K562 (cell line): ENCODE data around the gene ETV3L. TPM values are rescaled to one million over a fixed set of nuclear protein-coding genes. Genes with fewer than 3 reads are reported as not detected.

Source experiments
- ATF2 ChIP-seq: sonication (generic); formaldehyde crosslinking; IDR thresholded peaks from 2 replicates; pipeline ENCODE4 v1.8.1; 2022; ENCODE audit warnings: missing genetic modification reagents
- BRF2 ChIP-seq: IDR thresholded peaks from 3 replicates; pipeline ENCODE4 v1.6.1; 2011; ENCODE audit warnings: borderline replicate concordance, mild to moderate bottlenecking; ENCODE audit not compliant: insufficient read length, insufficient read depth
- CBX5 ChIP-seq: IDR thresholded peaks from 2 replicates; pipeline ENCODE4 v1.6.1; 2014; ENCODE audit warnings: low read depth, borderline replicate concordance
- CC2D1A ChIP-seq: fragments of 450-650 bp; IDR thresholded peaks from 2 replicates; pipeline ENCODE4 v1.6.1; 2017; ENCODE audit warnings: mild to moderate bottlenecking
- CEBPZ ChIP-seq: fragments of 150-350 bp; IDR thresholded peaks from 2 replicates; pipeline ENCODE4 v1.6.1; 2014; ENCODE audit warnings: low read depth, mild to moderate bottlenecking, low read length, borderline replicate concordance
- ELF4 ChIP-seq: fragments of 450-650 bp; formaldehyde crosslinking; IDR thresholded peaks from 2 replicates; pipeline ENCODE4 v1.4.0; 2022; ENCODE audit warnings: missing genetic modification characterization
- HMBOX1 ChIP-seq: sonication (generic); IDR thresholded peaks from 2 replicates; pipeline ENCODE4 v1.6.1; 2016
- KHSRP ChIP-seq: fragments of 450-650 bp; IDR thresholded peaks from 2 replicates; pipeline ENCODE4 v1.6.1; 2017
- L3MBTL2 ChIP-seq: fragments of 450-650 bp; IDR thresholded peaks from 2 replicates; pipeline ENCODE4 v1.6.1; 2016; ENCODE audit warnings: mild to moderate bottlenecking, moderate library complexity
- MAFG ChIP-seq: fragments of 450-650 bp; conservative IDR thresholded peaks from 2 replicates; pipeline ENCODE4 v1.6.1; 2016; ENCODE audit warnings: missing genetic modification characterization, missing compliant biosample characterization
- MCM2 ChIP-seq: fragments of 450-650 bp; IDR thresholded peaks from 2 replicates; pipeline ENCODE4 v1.6.1; 2017; ENCODE audit warnings: low read depth, mild to moderate bottlenecking
- NCOR1 ChIP-seq: fragments of 450-650 bp; IDR thresholded peaks from 2 replicates; pipeline ENCODE4 v1.6.1; 2016; ENCODE audit warnings: mild to moderate bottlenecking, moderate library complexity
- RHOXF2B ChIP-seq: fragments of 250-450 bp; sonication (Bioruptor Pico); conservative IDR thresholded peaks from 2 replicates; pipeline ENCODE4 v1.5.1; 2021
- SETDB1 ChIP-seq: IDR thresholded peaks from one replicate; pipeline ENCODE4 v1.6.1; 2012; ENCODE audit warnings: low read length, control low read depth, inconsistent platforms
- SMC3 ChIP-seq: conservative IDR thresholded peaks from 2 replicates; pipeline ENCODE4 v1.6.1; 2011; ENCODE audit warnings: low read depth, low read length, improper control_type of control experiment; ENCODE audit not compliant: insufficient read depth
- SP1 ChIP-seq: sonication (generic); formaldehyde crosslinking; IDR thresholded peaks from 2 replicates; pipeline ENCODE4 v1.8.1; 2022; ENCODE audit warnings: mild to moderate bottlenecking, missing genetic modification reagents
- SPI1 ChIP-seq: IDR thresholded peaks from 2 replicates; pipeline ENCODE4 v1.6.1; 2011; ENCODE audit warnings: low read depth, low read length, control low read depth, borderline replicate concordance
- TCF3 ChIP-seq: sonication (generic); formaldehyde crosslinking; IDR thresholded peaks from 2 replicates; pipeline ENCODE4 v1.4.0; 2020; ENCODE audit warnings: mild to moderate bottlenecking, missing genetic modification reagents
- THRA ChIP-seq: fragments of 450-650 bp; IDR thresholded peaks from 2 replicates; pipeline ENCODE4 v1.6.1; 2017; ENCODE audit warnings: mild to moderate bottlenecking, moderate library complexity
- ZNF316 ChIP-seq: fragments of 450-650 bp; IDR thresholded peaks from 2 replicates; pipeline ENCODE4 v1.6.1; 2016
- ZNF354B ChIP-seq: fragments of 250-450 bp; sonication (Bioruptor Pico); IDR thresholded peaks from 2 replicates; pipeline ENCODE4 v1.4.0; 2020
- ZNF76 ChIP-seq: fragments of 250-450 bp; sonication (Bioruptor Pico); IDR thresholded peaks from 2 replicates; pipeline ENCODE4 v1.4.0; 2020; ENCODE audit warnings: mild to moderate bottlenecking, moderate library complexity, borderline replicate concordance
- polyA plus RNA-seq, 8 experiments: library from polyadenylated mRNA; depleted of rRNA in 4 of 8; stranded (reverse) in 5 of 8; unstranded in 3 of 8; fragments of >200 nt; fragmentation: Nextera tagmentation in 2 of 8; fragmentation: Illumina TruSeq in 1 of 8; extraction: Ambion mirVana in 2 of 8; extraction: Trizol in 1 of 8; gene quantifications; 2 replicates each; pipeline versions ENCODE4 v1.2.1 to v1.2.3, GENCODE V29; 2011 to 2014; ENCODE audit warnings: inconsistent platforms in 1 of 8, missing spikeins in 1 of 8
- total RNA-seq, 7 experiments: library from RNA; depleted of rRNA in 6 of 7; stranded (reverse); fragments of >200 nt in 6 of 7; fragmentation: Illumina TruSeq in 2 of 7; extraction: Trizol in 2 of 7; gene quantifications; 2 replicates each; pipeline versions ENCODE4 v1.2.1 to v1.2.3, GENCODE V29; 2011 to 2021; ENCODE audit warnings: low replicate concordance in 1 of 7

ETV3L gene
- total and polyA plus RNA-seq, 9 of the 15 experiments (the other 6 are each of a cell fraction or from before 2014, with no cell fraction given), result not detected

- TF ChIP-seq HMBOX1 (peak; percentile 78), ATF2 (CRISPR knock-in tag) (no peak), CEBPZ (no peak), THRA (no peak), KHSRP (no peak), BRF2 (no peak), TCF3 (CRISPR knock-in tag) (no peak), ELF4 (no peak), L3MBTL2 (0 out of 2 replicates have a peak, but pooled peaks have one; percentile 21), CBX5 (no peak), RHOXF2B (CRISPR knock-in tag) (no peak), ZNF354B (CRISPR knock-in tag) (no peak), MAFG (tag) (peak; percentile 86), ZNF76 (CRISPR knock-in tag) (no peak), NCOR1 (no peak), MCM2 (no peak), ZNF316 (peak; percentile 86), SP1 (no peak), SPI1 (peak; percentile 73), SETDB1 (no peak), CC2D1A (no peak), SMC3 (no peak)
These were observed 48.5 kb upstream of the ETV3L start (continued) for GRCh38 chr1:157147906-157148700.
